ENCODE measurements around the gene ASIP. TPM values are rescaled to one million over a fixed set of nuclear protein-coding genes. Genes with fewer than 3 reads are reported as not detected.
"Not testable (repeated sequence)": the region's sequence is repeated elsewhere in the genome, so short reads cannot be mapped to it uniquely, and the experiment has no call there.

Gene ASIP
- total RNA-seq, 4 donors from 2014 or later, result 0.72 to 2.0 (median 0.83) TPM; not detected in 1

DNA sequence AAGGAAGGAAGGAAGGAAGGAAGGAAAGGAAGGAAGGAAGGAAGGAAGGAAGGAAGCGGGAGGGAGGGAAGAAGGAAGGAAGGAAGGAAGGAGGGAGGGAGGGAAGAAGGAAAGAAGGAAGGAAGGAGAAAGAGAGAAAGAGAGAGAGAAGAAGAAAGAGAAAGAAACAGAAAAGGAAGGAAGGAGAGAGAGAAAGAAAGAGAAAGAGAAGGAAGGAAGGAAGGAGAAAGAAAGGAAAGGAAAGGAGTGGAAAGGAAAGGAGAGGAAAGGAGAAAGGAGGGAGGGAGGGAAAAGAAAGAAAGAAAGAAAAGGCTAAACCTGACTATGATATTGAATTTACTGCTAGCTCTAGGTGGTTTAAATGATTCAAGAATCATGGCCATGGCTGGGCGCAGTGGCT, 5.3 kb upstream of the ASIP start:
- intact Hi-C loops (cut with DNase I; ENCODE audit: low total_unique reads), result no loop called here
- 91 to 100% methylated on average over 2 of the region's 2 CpGs for WGBS, 2 donors
- no peak for TF ChIP-seq POLR2A (IDR thresholded peaks at IDR 0.05)
- TF ChIP-seq, protein P1, sequence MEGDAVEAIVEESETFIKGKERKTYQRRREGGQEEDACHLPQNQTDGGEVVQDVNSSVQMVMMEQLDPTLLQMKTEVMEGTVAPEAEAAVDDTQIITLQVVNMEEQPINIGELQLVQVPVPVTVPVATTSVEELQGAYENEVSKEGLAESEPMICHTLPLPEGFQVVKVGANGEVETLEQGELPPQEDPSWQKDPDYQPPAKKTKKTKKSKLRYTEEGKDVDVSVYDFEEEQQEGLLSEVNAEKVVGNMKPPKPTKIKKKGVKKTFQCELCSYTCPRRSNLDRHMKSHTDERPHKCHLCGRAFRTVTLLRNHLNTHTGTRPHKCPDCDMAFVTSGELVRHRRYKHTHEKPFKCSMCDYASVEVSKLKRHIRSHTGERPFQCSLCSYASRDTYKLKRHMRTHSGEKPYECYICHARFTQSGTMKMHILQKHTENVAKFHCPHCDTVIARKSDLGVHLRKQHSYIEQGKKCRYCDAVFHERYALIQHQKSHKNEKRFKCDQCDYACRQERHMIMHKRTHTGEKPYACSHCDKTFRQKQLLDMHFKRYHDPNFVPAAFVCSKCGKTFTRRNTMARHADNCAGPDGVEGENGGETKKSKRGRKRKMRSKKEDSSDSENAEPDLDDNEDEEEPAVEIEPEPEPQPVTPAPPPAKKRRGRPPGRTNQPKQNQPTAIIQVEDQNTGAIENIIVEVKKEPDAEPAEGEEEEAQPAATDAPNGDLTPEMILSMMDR (IDR thresholded peaks at IDR 0.05), result no peak

DNA sequence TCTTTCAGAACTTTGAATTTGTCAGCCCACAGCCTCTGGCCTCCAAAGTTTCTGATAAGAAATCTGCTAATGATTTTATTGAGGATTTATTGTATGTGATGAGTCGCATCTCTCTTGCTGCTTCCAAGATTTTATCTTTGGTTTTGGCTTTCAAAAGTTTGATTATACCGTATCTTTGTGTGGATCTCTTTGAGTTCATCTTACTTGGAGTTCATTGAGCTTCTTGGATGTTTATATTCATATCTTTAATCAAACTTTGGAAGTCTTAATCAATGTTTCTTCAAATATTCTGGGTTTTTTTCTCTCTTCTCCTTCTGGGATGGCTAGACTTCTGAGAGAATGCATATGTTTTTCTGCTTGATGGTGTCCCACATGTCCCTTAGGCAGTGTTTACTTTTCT, 3.3 kb upstream of the ASIP start:
- no peak overlapping the region for H3K4me3 ChIP-seq (ENCODE audit: low read depth, poor library complexity, severe bottlenecking)
- TF ChIP-seq, protein P1 (IDR thresholded peaks at IDR 0.05), result no peak
- TF ChIP-seq POLR2A (IDR thresholded peaks at IDR 0.05), result no peak
- intact Hi-C loops (cut with DNase I; ENCODE audit: low total_unique reads), result no loop called here
- DNase-seq (ENCODE audit: low spot score in 2 of 2), result no peak
- 68 to 69% methylated on average over 2 of the region's 2 CpGs for WGBS, 2 donors

More for the DNA sequence above, 5.3 kb upstream of the ASIP start:
- DNase-seq (ENCODE audit: low spot score in 2 of 2), result no peak
- no peak overlapping the region for H3K4me3 ChIP-seq (ENCODE audit: low read depth, poor library complexity, severe bottlenecking)

DNA sequence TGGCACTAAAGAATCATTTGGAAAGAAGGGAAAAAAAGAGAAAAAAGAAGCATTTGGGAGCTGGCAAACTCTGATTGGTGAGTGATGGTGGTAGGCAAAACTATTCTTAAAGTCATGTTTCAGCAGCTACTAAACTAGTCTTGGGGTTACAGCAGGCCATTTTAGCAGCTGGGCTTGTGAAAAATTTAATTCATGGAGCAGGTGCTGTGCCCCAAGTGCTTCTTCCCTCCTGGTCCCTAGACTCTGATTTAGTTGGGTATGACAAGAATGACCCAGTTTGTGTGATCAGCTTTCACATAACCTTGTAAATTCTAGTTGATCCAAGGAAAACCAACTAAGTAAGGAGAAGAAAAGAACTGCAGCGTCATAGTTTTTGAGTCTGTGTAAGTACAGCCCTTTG, 1.1 kb upstream of the ASIP start:
- no peak overlapping the region for H3K4me3 ChIP-seq (ENCODE audit: low read depth, poor library complexity, severe bottlenecking)
- WGBS, 2 donors, result 96 to 100% methylated on average over 1 of the region's 1 CpG
- no peak for DNase-seq (ENCODE audit: low spot score in 2 of 2)
- intact Hi-C loops (cut with DNase I; ENCODE audit: low total_unique reads), result no loop called here
- no peak for TF ChIP-seq POLR2A (IDR thresholded peaks at IDR 0.05)
- TF ChIP-seq, protein P1 (IDR thresholded peaks at IDR 0.05), result no peak

DNA sequence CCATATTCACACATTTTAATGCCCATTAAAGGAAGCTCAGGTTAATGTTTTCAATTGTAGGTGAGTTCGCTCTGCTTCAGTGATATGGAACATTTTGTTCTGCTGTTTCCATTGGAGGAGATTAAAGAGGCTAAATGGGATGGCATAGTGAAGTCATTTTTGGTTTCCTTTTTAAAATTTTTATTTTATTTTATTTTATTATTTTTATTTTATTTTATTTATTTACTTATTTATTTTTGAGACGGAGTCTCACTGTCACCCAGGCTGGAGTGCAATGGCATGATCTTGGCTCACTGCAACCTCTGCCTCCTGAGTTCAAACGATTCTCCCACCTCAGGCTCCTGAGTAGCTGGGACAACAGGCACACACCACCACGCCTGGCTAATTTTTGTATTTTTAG, 792 bp downstream of the ASIP start:
- intact Hi-C loops (cut with DNase I; ENCODE audit: low total_unique reads); DNase-seq (ENCODE audit: low spot score in 2 of 2); H3K4me3 ChIP-seq (ENCODE audit: low read depth, poor library complexity, severe bottlenecking): not testable (repeated sequence)
- WGBS, 2 donors, result 87 to 93% methylated on average over 4 of the region's 4 CpGs

DNA sequence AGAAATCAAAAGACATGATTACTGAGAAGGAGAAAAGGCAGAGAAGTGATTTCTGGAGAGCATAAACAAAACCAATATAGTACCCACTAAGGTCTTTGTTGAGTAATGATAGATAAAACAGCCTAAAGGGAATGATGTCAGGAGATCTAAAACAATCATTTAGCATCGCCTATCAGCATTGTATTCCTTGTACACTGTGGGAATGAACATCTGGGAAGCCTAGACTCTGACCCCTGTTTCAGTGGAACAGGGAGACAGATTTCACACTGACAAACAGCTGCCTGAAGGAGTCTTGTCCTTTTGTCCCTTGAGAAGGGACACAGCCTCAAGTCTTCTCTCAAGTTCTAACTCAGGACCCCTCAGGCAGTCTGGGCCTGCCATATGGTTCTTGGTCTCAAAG, 1.7 kb downstream of the ASIP start:
- TF ChIP-seq, protein P1 (IDR thresholded peaks at IDR 0.05), result no peak
- no peak for TF ChIP-seq POLR2A (IDR thresholded peaks at IDR 0.05)
- intact Hi-C loops (cut with DNase I; ENCODE audit: low total_unique reads), result no loop called here
- WGBS, 2 donors, result 74 to 85% methylated on average over 1 of the region's 1 CpG
- no peak for DNase-seq (ENCODE audit: low spot score in 2 of 2)
- H3K4me3 ChIP-seq (ENCODE audit: low read depth, poor library complexity, severe bottlenecking), result no peak overlapping the region

DNA sequence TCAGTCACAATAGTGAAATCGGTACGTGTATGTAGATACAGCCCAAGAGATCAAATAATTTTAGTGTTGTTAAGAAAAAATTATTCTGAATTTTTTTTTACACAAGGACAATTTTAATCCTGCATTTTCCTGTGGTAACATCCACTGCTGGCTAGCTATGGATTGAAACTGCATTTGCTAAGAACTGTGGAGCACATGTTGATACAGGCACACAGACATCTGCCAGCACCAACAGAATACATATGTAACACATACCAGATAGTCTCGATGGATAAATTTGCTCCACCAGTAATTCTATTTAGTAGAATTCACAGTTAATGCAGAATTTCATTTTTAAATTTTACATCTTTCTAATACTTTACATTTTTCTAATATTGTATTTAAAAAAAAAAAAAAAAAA, 2.2 kb downstream of the ASIP start:
- TF ChIP-seq, protein P1 (IDR thresholded peaks at IDR 0.05), result no peak
- TF ChIP-seq POLR2A (IDR thresholded peaks at IDR 0.05), result no peak
- DNase-seq (ENCODE audit: low spot score in 2 of 2), result no peak
- intact Hi-C loops (cut with DNase I; ENCODE audit: low total_unique reads), result no loop called here
- no peak overlapping the region for H3K4me3 ChIP-seq (ENCODE audit: low read depth, poor library complexity, severe bottlenecking)
- 38 to 43% methylated on average over 3 of the region's 3 CpGs for WGBS, 2 donors
